ENCODE data around the gene ADGRB3. TPM values are rescaled to one million over a fixed set of nuclear protein-coding genes. Genes with fewer than 3 reads are reported as not detected.
"Not testable (repeated sequence)": the region's sequence is repeated elsewhere in the genome, so short reads cannot be mapped to it uniquely, and the experiment has no call there.

ADGRB3 gene
- total RNA-seq, 1 donor from 2014 or later, result 1.5 TPM

DNA sequence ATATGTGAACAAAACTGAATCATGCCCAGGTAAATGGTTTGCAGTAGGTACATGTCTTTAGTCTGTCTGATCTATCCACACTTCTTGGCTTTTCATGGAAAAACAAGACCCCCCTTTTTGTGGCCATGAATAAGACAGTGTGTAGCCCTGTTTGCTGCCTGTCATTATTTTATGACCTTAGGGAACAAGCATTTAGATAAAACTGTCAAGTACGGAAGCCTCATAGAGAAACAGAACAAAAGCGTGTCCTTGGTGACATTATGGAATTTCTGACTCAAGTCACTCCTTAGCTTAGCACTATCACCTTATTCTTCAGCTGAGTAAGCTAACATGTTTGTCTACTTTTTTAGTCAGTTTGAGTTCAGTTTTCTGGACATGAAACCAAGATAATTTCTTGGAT, 476.2 kb downstream of the ADGRB3 start:
- no peak overlapping the region for H3K27ac ChIP-seq (replicated peaks)
- H3K9me3 ChIP-seq (replicated peaks), result peaks cover 3% of the 10 kb centered on the region
- H3K4me1 ChIP-seq, result no peaks in the 10 kb centered on the region
- TF ChIP-seq, protein P1, sequence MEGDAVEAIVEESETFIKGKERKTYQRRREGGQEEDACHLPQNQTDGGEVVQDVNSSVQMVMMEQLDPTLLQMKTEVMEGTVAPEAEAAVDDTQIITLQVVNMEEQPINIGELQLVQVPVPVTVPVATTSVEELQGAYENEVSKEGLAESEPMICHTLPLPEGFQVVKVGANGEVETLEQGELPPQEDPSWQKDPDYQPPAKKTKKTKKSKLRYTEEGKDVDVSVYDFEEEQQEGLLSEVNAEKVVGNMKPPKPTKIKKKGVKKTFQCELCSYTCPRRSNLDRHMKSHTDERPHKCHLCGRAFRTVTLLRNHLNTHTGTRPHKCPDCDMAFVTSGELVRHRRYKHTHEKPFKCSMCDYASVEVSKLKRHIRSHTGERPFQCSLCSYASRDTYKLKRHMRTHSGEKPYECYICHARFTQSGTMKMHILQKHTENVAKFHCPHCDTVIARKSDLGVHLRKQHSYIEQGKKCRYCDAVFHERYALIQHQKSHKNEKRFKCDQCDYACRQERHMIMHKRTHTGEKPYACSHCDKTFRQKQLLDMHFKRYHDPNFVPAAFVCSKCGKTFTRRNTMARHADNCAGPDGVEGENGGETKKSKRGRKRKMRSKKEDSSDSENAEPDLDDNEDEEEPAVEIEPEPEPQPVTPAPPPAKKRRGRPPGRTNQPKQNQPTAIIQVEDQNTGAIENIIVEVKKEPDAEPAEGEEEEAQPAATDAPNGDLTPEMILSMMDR (IDR thresholded peaks at IDR 0.05; ENCODE audit: borderline replicate concordance), result no peak
- intact Hi-C loops (cut with micrococcal nuclease), result no loop called here
- H3K36me3 ChIP-seq, result no peaks in the 10 kb centered on the region
- DNase-seq, result no peak
- no peak overlapping the region for H3K4me3 ChIP-seq
- H3K27me3 ChIP-seq (ENCODE audit: low read depth), result no peaks in the 10 kb centered on the region

DNA sequence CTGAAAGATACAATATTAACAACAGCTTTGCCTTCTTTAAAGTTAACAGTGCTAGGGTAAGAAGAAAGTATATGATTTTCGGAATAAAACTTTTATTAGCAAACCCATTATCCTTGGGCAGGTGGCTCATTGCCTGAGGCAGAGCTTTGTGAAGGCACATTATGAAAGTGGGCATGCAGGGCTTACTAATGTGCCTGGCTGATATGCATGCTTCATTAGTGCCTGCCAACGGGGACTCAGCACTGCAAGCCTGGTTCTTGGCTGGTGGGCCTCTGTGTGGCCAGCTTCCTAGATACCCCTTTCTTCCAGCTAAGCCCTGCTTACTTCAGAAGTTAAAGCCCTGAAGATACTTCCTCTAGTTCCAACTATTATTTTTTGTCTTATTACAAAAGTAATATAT, 481.6 kb downstream of the ADGRB3 start:
- no peak overlapping the region for H3K27ac ChIP-seq (replicated peaks)
- H3K4me1 ChIP-seq, result no peaks in the 10 kb centered on the region
- no peaks in the 10 kb centered on the region for H3K36me3 ChIP-seq
- intact Hi-C loops (cut with micrococcal nuclease), result no loop called here
- H3K27me3 ChIP-seq (ENCODE audit: low read depth), result no peaks in the 10 kb centered on the region
- no peak for DNase-seq
- peaks cover 3% of the 10 kb centered on the region for H3K9me3 ChIP-seq (replicated peaks)
- no peak overlapping the region for H3K4me3 ChIP-seq
- TF ChIP-seq, protein P1 (IDR thresholded peaks at IDR 0.05; ENCODE audit: borderline replicate concordance), result no peak

DNA sequence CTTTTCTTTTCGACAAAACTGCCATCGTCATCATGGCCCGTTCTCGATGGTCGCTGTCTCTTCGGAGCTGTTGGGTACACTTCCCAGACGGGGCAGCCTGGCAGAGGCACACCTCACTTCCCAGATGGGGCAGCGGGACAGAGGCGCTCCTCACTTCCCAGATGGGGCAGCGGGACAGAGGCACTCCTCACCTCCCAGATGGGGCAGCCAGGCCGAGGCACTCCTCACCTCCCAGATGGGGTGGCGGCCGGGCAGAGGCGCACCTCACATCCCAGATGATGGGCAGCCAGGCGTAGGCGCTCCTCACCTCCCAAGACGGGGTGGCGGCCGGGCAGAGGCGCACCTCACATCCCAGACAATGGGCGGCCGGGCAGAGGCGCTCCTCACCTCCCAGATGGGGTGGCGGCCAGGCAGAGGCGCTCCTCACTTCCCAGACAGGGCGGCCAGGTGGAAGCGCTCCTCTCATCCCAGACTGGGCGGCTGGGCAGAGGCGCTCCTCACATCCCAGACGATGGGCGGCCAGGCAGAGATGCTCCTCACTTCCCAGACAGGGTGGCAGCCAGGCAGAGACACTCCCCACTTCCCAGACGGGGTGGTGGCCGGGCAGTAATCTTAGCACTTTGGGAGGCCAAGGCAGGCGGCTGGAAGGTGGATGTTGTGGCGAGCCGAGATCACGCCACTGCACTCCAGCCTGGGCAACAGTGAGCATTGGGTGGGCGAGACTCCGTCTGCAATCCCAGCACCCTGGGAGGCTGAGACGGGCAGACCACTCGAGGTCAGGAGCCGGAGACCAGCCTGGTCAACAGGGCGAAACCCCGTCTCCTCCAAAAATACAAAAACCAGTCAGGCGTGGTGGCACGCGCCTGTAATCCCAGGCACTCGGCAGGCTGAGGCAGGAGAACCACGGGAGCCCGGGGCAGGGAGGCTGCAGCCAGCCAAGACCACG, 486.7 kb downstream of the ADGRB3 start:
- H3K9me3 ChIP-seq (replicated peaks); H3K27me3 ChIP-seq (ENCODE audit: low read depth); DNase-seq; H3K4me1 ChIP-seq; H3K36me3 ChIP-seq; H3K27ac ChIP-seq (replicated peaks); intact Hi-C loops (cut with micrococcal nuclease); H3K4me3 ChIP-seq: not testable (repeated sequence)

DNA sequence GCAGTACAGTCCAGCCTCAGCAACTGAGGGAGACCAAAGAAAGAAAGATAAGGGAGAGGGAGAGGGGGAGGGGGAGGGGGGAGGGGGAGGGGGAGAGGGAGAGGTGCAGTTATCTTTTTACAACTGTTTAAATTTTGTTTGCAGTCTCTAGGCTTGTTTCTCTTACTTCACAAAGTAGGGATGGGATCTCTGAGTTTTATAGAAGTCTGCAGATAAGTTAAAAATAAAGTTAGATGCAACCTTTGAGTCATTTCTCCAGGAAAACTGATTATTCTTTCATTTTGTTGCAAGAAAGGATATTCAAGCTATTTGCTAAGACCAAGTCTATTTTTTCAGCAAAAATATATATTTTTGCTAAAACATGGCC, 487.3 kb downstream of the ADGRB3 start:
- H3K4me1 ChIP-seq, result no peaks in the 10 kb centered on the region
- no peaks in the 10 kb centered on the region for H3K36me3 ChIP-seq
- no peak for DNase-seq
- no peaks in the 10 kb centered on the region for H3K27me3 ChIP-seq (ENCODE audit: low read depth)
- TF ChIP-seq, protein P1 (IDR thresholded peaks at IDR 0.05; ENCODE audit: borderline replicate concordance), result no peak
- no peaks in the 10 kb centered on the region for H3K9me3 ChIP-seq (replicated peaks)
- intact Hi-C loops (cut with micrococcal nuclease), result no loop called here
- H3K27ac ChIP-seq (replicated peaks), result no peak overlapping the region
- no peak overlapping the region for H3K4me3 ChIP-seq

DNA sequence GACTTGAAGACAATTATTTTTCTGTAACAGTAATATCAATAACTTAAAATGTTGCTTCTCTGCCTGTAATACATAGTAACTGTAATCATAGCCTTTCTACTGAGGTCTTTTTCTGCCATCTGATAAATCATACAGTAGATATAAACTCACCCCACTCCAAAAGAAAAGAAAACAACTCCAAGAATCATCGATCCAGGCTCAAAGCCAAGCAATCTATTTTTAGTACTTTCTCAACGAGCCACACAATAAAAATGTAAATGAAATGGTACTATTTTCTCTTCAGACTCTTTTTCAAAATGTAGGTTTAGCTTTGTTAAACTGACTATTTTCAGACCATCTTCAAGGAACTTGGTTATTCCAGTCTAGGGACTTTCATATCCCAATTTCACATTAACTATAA, 493.3 kb downstream of the ADGRB3 start:
- TF ChIP-seq, protein P1 (IDR thresholded peaks at IDR 0.05; ENCODE audit: borderline replicate concordance), result no peak
- no peak overlapping the region for H3K4me3 ChIP-seq
- H3K27ac ChIP-seq (replicated peaks), result no peak overlapping the region
- H3K9me3 ChIP-seq (replicated peaks), result peaks cover 8% of the 10 kb centered on the region
- no peaks in the 10 kb centered on the region for H3K4me1 ChIP-seq
- H3K27me3 ChIP-seq (ENCODE audit: low read depth), result no peaks in the 10 kb centered on the region
- intact Hi-C loops (cut with micrococcal nuclease), result no loop called here
- no peak for DNase-seq
- no peaks in the 10 kb centered on the region for H3K36me3 ChIP-seq

DNA sequence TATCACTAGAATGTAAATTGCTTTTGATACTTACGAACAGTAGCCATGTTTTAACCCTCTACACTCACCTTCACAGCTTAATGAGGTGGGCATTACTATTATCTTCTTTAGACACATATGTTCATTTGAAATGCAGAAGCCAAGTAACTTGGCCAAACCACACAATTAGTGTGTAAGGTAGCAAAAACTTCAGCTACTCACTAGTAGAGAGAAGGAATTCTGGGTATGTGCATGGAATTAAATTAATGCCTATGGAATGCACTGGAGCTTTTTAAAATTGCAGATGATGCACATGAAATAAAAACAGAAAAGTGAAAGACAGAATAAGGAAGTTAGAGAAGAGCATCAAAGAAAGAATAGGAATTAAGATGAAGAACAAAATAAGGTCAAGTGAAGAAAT, 494.0 kb downstream of the ADGRB3 start:
- intact Hi-C loops (cut with micrococcal nuclease), result no loop called here
- Histone ChIP-seq H3K36me3 (no peaks in the 10 kb centered on the region), H3K27me3 (ENCODE audit: low read depth) (no peaks in the 10 kb centered on the region), H3K9me3 (replicated peaks) (peaks cover 8% of the 10 kb centered on the region), H3K4me3 (no peak overlapping the region), H3K27ac (replicated peaks) (no peak overlapping the region), H3K4me1 (no peaks in the 10 kb centered on the region)
- no peak for DNase-seq
- TF ChIP-seq, protein P1 (IDR thresholded peaks at IDR 0.05; ENCODE audit: borderline replicate concordance), result no peak
